ENCODE results near the gene SLC6A6.

SLC6A6 gene

DNA sequence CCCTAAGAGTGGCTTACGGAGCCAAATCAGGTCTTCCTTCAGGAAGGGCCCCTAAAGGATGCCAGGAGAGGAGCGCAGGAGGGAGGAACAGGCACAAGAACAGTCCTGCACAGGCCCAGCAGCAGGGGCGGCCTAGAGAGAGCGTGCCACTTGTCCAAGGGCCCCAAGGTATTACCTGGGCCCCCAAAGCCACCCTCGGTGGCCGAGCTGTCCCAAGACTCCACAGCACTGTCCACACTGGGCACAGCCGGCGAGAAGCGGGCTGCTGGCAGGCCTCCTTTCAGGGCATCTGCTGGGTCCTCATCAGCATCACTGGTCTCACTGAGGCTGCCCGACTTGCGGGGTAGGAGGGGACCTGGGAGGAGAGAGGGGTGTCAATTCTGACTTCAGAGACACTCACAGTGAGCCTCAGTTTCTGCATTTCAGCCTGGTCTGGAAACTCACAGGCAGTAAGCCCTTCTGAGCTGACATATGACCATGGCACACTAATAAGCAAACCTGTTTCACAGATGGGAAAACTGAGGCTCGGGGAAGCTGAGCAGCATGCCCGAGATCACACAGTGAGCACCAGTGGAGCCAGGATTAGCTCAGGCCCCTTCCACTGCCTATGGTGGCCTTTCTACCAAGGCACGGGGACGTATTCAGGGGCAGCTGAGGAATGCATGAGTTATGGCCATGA, 104.4 kb downstream of the SLC6A6 start:
- TF ChIP-seq, protein P1, sequence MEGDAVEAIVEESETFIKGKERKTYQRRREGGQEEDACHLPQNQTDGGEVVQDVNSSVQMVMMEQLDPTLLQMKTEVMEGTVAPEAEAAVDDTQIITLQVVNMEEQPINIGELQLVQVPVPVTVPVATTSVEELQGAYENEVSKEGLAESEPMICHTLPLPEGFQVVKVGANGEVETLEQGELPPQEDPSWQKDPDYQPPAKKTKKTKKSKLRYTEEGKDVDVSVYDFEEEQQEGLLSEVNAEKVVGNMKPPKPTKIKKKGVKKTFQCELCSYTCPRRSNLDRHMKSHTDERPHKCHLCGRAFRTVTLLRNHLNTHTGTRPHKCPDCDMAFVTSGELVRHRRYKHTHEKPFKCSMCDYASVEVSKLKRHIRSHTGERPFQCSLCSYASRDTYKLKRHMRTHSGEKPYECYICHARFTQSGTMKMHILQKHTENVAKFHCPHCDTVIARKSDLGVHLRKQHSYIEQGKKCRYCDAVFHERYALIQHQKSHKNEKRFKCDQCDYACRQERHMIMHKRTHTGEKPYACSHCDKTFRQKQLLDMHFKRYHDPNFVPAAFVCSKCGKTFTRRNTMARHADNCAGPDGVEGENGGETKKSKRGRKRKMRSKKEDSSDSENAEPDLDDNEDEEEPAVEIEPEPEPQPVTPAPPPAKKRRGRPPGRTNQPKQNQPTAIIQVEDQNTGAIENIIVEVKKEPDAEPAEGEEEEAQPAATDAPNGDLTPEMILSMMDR (IDR thresholded peaks at IDR 0.05), result no peak

DNA sequence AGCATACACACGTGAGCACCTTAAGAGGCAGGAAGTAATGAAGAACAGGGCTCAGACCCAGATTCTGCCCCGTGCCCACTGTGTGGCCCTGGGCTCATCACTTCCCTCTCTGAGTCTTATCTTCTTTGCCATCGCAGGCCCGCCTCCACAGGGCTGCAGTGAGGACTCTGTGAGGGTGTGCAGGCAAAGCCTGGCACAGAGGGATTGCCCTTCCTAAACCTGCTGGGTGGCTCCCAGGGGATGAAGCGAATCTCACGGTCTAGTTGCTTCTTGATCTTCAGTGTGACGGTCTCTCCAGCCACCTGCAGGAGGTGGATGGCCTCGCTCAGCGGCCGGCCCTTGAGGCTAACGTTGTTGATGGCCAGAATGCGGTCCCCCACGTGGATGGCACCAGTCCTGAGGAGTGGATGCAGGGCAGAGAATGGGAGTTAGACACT, 104.9 kb downstream of the SLC6A6 start:
- Mint-ChIP-seq H3K27ac (no peak overlapping the region), H3K4me1 (peaks cover 15% of the 10 kb centered on the region), H3K27me3 (ENCODE audit: low read depth, poor library complexity) (peaks cover 24% of the 10 kb centered on the region), H3K4me3 (no peak overlapping the region), H3K9me3 (peaks cover 14% of the 10 kb centered on the region), H3K36me3 (ENCODE audit: low read depth) (peaks cover 10% of the 10 kb centered on the region)
- TF ChIP-seq, protein P1 (IDR thresholded peaks at IDR 0.05), result no peak
- DNase-seq, result no peak

More for the DNA sequence above, 104.4 kb downstream of the SLC6A6 start:
- Mint-ChIP-seq H3K27me3 (ENCODE audit: low read depth, poor library complexity) (peaks cover 22% of the 10 kb centered on the region), H3K4me1 (peaks cover 12% of the 10 kb centered on the region), H3K27ac (no peak overlapping the region), H3K9me3 (peaks cover 20% of the 10 kb centered on the region), H3K36me3 (ENCODE audit: low read depth) (peaks cover 10% of the 10 kb centered on the region), H3K4me3 (no peak overlapping the region)
- no peak for DNase-seq

DNA sequence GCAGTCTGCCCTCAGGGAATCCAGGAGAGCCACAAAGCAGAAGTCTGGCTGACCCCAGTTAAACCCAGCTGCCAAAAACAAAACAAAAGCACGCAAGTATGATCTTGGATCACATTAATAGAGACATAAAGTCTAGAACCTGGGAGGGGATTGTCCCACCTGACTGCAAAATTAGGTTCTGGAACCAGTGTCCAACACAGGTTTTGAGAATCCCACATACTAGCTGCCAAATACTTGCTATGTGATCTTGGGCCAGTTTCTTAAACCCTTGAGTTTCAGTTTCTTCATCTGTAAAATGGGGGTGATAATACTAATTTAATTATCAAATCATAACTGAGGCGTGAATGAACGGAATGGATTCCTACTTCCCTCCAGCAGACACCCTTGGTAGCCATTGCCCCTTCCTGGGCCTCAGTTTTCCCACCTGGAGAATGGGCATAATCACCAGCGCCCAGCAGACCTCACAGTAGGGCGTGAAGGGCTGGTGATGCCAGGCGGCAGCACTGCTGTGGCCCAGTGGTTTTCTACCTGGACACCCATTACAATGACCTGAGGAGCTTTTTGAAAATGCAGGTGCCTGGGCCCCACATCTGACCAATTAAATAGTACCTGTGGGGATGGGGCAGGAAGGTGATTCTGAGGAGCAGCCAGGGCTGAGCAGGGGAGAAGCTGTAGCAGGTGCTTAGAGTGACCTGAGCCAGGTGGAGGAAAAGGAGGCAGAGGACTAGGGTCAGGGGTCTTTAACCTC, 105.5 kb downstream of the SLC6A6 start:
- Mint-ChIP-seq H3K9me3 (peaks cover 8% of the 10 kb centered on the region), H3K4me1 (peaks cover 15% of the 10 kb centered on the region), H3K4me3 (no peak overlapping the region), H3K27me3 (ENCODE audit: low read depth, poor library complexity) (peaks cover 24% of the 10 kb centered on the region), H3K27ac (no peak overlapping the region), H3K36me3 (ENCODE audit: low read depth) (peaks cover 4% of the 10 kb centered on the region)
- TF ChIP-seq, protein P1 (IDR thresholded peaks at IDR 0.05), result no peak
- no peak for DNase-seq

DNA sequence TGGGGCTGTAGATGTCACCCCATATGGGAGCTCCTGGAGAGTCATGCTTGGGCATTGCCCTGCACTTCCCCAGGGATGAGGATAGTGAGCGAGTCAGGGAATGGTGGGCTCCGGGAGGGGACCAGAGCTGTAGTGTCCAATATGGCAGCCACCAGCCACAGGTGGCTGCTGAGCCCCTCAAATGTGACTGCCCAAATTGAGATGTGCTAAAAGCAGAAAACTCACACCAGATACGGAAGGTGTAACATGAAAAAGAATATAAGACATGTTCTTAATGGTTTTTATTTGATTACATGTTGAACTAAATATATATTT, 106.1 kb downstream of the SLC6A6 start:
- Mint-ChIP-seq H3K27ac (no peak overlapping the region), H3K4me1 (peaks cover 15% of the 10 kb centered on the region), H3K9me3 (peaks cover 3% of the 10 kb centered on the region), H3K4me3 (no peak overlapping the region), H3K27me3 (ENCODE audit: low read depth, poor library complexity) (peaks cover 20% of the 10 kb centered on the region), H3K36me3 (ENCODE audit: low read depth) (no peaks in the 10 kb centered on the region)
- no peak for DNase-seq
- TF ChIP-seq, protein P1 (IDR thresholded peaks at IDR 0.05), result no peak

DNA sequence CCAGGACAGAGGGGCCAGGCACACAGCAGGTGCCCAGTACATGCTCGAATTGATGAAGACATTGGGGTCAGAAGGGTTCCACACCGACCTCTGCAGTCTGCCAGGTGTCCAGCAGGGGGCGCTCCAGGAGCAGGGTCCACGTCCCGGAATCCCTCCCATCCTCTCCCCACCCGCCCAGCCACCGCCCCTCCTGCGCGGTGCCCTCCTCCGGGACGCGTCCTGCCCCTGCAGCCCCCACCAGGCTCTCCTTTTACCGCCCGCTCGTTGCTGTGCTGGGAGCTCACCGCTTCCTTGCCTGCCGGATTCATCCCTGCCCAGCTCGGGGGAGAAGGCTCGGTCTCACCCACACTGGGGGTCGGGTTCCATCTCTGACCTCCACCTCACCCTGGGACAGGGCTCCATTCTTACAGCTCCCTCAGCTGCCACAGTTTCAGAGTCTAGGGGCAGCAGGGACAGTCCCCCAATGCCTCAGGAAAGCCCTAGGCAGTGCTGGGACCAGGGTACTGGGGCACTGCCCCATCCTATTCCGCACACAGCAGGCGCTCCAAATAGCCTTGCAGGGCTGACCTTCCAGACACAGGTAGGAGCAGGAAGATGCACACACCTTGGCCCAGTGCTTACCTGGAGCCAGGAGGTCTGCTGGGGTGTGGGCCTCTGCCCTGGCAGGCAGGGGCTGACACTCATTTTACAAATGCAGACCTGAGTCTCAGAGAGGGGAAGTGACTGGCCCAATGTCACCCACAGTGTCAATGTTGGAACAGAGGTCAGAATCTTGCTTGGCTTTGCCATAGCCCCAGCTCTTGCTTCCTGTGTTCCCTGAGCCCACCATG, 106.8 kb downstream of the SLC6A6 start:
- Mint-ChIP-seq H3K27ac (no peak overlapping the region), H3K27me3 (ENCODE audit: low read depth, poor library complexity) (peaks cover 20% of the 10 kb centered on the region), H3K4me1 (peaks cover 15% of the 10 kb centered on the region), H3K4me3 (peak overlapping the region; percentile 77), H3K36me3 (ENCODE audit: low read depth) (no peaks in the 10 kb centered on the region), H3K9me3 (peaks cover 3% of the 10 kb centered on the region)
- TF ChIP-seq, protein P1 (IDR thresholded peaks at IDR 0.05), result peak; percentile 97
- DNase-seq, result peak; percentile 96
